CD4-positive, CD25-positive, alpha-beta regulatory T cell (primary cell): Measurements from ENCODE around the gene TFAP2A. TPM values are rescaled to one million over a fixed set of nuclear protein-coding genes. Genes with fewer than 3 reads are reported as not detected.

Source experiments
- ATAC-seq, 2 donors: fragments of 150-1000 bp; cut with Tn5 transposase; one replicate each; pipeline ENCODE4 v1.10.0; 2021; ENCODE audit warnings: low read depth in 2 of 2, moderate number of reproducible peaks in 2 of 2, moderate library complexity in 1 of 2
- DNase-seq, 3 donors: peaks; one replicate each; pipeline versions ENCODE4 v3.0.0 to v3.0.0-alpha.2; 2012 to 2022; ENCODE audit warnings: mixed read lengths in 1 of 3
- H3K27ac ChIP-seq: one replicate; pipeline ENCODE4 v1.7.0; 2013; ENCODE audit warnings: mild to moderate bottlenecking, low read length; ENCODE audit not compliant: insufficient read depth, poor library complexity, severe bottlenecking
- H3K27me3 ChIP-seq: one replicate; pipeline ENCODE4 v1.7.0; 2013; ENCODE audit warnings: low read length; ENCODE audit not compliant: control insufficient read depth, insufficient read depth
- H3K36me3 ChIP-seq: one replicate; pipeline ENCODE4 v1.7.0; 2013; ENCODE audit warnings: mild to moderate bottlenecking, low read length, moderate library complexity; ENCODE audit not compliant: control insufficient read depth, insufficient read depth
- H3K4me1 ChIP-seq: 2 replicates; pipeline ENCODE4 v1.7.0; 2013; ENCODE audit warnings: mild to moderate bottlenecking, low read length; ENCODE audit not compliant: insufficient read depth, control insufficient read depth, poor library complexity, severe bottlenecking
- H3K4me3 ChIP-seq: one replicate; pipeline ENCODE4 v1.7.0; 2013; ENCODE audit warnings: low read depth, mild to moderate bottlenecking, low read length, moderate library complexity
- H3K9me3 ChIP-seq, 2 experiments: 1 replicate in 1 of 2; 2 replicates in 1 of 2; pipeline ENCODE4 v1.7.0; 2013; ENCODE audit warnings: low read length in 2 of 2, mild to moderate bottlenecking in 1 of 2, moderate library complexity in 1 of 2; ENCODE audit not compliant: control insufficient read depth in 2 of 2
- H3K27ac Mint-ChIP-seq, 3 donors: one replicate each; pipeline ENCODE4 v1.8.0; 2020 to 2022; ENCODE audit warnings: mild to moderate bottlenecking in 3 of 3, mixed read lengths in 3 of 3, moderate library complexity in 2 of 3
- H3K27me3 Mint-ChIP-seq: one replicate; pipeline ENCODE4 v1.8.0; 2022; ENCODE audit warnings: mild to moderate bottlenecking, mixed read lengths
- H3K36me3 Mint-ChIP-seq: one replicate; pipeline ENCODE4 v1.8.0; 2020; ENCODE audit warnings: mixed read lengths
- H3K4me1 Mint-ChIP-seq, 4 donors: one replicate each; pipeline ENCODE4 v1.8.0; 2020 to 2022; ENCODE audit warnings: mixed read lengths in 4 of 4, mild to moderate bottlenecking in 1 of 4
- H3K4me3 Mint-ChIP-seq, 4 donors: one replicate each; pipeline ENCODE4 v1.8.0; 2020 to 2022; ENCODE audit warnings: mild to moderate bottlenecking in 4 of 4, mixed read lengths in 4 of 4, moderate library complexity in 3 of 4
- H3K9me3 Mint-ChIP-seq, 7 donors: one replicate each; pipeline ENCODE4 v1.8.0; 2020 to 2022; ENCODE audit warnings: mixed read lengths in 7 of 7, mild to moderate bottlenecking in 3 of 7, moderate library complexity in 2 of 7
- polyA plus RNA-seq, 4 donors: library from polyadenylated mRNA; unstranded; fragments of 300-500 nt; fragmentation: Illumina TruSeq; gene quantifications; one replicate each; pipeline ENCODE4 v1.2.3, GENCODE V29; 2021
- total RNA-seq: library from RNA; stranded (reverse); gene quantifications from one replicate; pipeline ENCODE4 v1.2.3, GENCODE V29; 2022

The TFAP2A gene
- total and polyA plus RNA-seq, 5 donors from 2014 or later, result not detected

DNA sequence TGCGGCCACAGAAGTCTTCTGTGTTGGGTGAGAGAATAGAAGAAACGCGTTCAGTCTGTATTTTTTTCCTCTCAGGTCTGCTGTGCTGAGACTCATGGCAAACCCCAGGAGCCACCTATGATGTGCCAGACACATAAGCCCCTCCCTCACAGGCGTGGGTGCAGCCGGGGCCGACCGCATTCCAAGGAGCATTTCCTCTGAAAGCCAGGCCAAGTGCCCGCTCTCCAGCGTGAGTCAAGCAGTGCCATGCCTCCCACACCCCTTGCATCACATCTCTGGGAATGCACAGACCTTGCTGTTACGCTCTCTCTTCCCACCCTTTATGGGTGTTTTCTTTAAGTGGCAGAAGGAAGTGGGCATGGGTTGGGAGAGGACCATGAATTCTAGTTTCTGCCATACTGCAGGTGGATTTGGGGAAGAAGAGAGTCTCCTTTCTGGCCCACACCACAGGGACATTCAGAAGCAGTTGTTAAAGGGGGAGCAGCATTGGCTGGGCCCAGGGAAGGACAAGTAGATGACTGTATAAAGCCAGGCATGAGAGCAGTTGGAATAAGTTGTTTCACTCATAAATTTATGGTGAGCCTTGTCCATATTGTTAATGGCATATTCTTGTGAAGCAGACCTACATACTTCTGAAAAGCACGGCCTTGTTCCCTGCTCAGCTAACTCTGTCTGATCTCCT lies 37.1 kb upstream of the TFAP2A start:
- H3K9me3 ChIP-seq, result no peaks in the 10 kb centered on the region
- no peaks in the 10 kb centered on the region for H3K4me1 Mint-ChIP-seq

GRCh38 chr6:10451394-10451793 lies 36.5 kb upstream of the TFAP2A start:
- H3K36me3 Mint-ChIP-seq, result no peaks in the 10 kb centered on the region
- no peak for DNase-seq
- peaks cover 7% of the 10 kb centered on the region for H3K27me3 Mint-ChIP-seq
- no peak for ATAC-seq
- H3K4me3 Mint-ChIP-seq, result no peak overlapping the region
- Histone ChIP-seq H3K27ac (no peak overlapping the region), H3K36me3 (no peaks in the 10 kb centered on the region), H3K9me3 (no peaks in the 10 kb centered on the region), H3K4me1 (no peaks in the 10 kb centered on the region), H3K4me3 (no peak overlapping the region), H3K27me3 (no peaks in the 10 kb centered on the region)
- no peak overlapping the region for H3K27ac Mint-ChIP-seq
- no peaks in the 10 kb centered on the region for H3K9me3 Mint-ChIP-seq
- H3K4me1 Mint-ChIP-seq, result no peaks in the 10 kb centered on the region

More for the DNA sequence above, 37.1 kb upstream of the TFAP2A start:
- H3K4me3 ChIP-seq, result no peak overlapping the region
- no peaks in the 10 kb centered on the region for H3K27me3 ChIP-seq
- H3K36me3 ChIP-seq, result no peaks in the 10 kb centered on the region
- no peak overlapping the region for H3K4me3 Mint-ChIP-seq
- DNase-seq (no peak), ATAC-seq (no peak)
- no peaks in the 10 kb centered on the region for H3K36me3 Mint-ChIP-seq
- peaks cover 7% of the 10 kb centered on the region for H3K27me3 Mint-ChIP-seq
- H3K9me3 Mint-ChIP-seq, result no peaks in the 10 kb centered on the region
- no peaks in the 10 kb centered on the region for H3K4me1 ChIP-seq
- no peak overlapping the region for H3K27ac ChIP-seq
- no peak overlapping the region for H3K27ac Mint-ChIP-seq

- no peaks in the 10 kb centered on the region for H3K9me3 Mint-ChIP-seq
Observed at GRCh38 chr6:10449751-10450150, 34.9 kb upstream of the TFAP2A start.

DNA sequence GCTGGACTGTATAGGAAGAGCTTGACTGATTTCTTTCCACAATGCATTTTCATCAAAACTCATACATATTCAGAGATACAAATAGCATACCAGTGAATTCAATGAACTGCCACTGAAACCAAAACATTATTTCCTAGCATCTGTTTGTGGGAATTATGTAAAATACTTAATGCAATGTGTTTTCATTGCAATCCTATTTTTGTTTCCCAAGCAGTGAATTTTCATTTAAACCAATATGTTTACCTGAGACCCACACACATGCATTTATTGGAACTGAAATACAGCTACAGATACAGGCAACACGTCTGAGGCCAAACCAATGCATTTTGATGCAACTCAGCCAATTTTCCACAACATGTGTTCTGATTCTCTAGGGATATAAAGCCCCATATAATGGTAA lies 33.2 kb upstream of the TFAP2A start:
- Mint-ChIP-seq H3K4me3 (no peak overlapping the region), H3K4me1 (no peaks in the 10 kb centered on the region), H3K27ac (no peak overlapping the region), H3K36me3 (no peaks in the 10 kb centered on the region), H3K27me3 (peaks cover 7% of the 10 kb centered on the region), H3K9me3 (no peaks in the 10 kb centered on the region)
- ATAC-seq (no peak), DNase-seq (no peak)
- H3K4me1 ChIP-seq, result no peaks in the 10 kb centered on the region
- no peaks in the 10 kb centered on the region for H3K9me3 ChIP-seq
- H3K27me3 ChIP-seq, result no peaks in the 10 kb centered on the region
- no peak overlapping the region for H3K4me3 ChIP-seq
- H3K36me3 ChIP-seq, result no peaks in the 10 kb centered on the region
- H3K27ac ChIP-seq, result no peak overlapping the region

More at GRCh38 chr6:10449751-10450150, 34.9 kb upstream of the TFAP2A start:
- H3K36me3 Mint-ChIP-seq, result no peaks in the 10 kb centered on the region
- no peaks in the 10 kb centered on the region for H3K9me3 ChIP-seq
- no peak overlapping the region for H3K4me3 Mint-ChIP-seq
- H3K36me3 ChIP-seq, result no peaks in the 10 kb centered on the region
- H3K27ac ChIP-seq, result no peak overlapping the region
- H3K27me3 ChIP-seq, result no peaks in the 10 kb centered on the region
- ATAC-seq, result no peak
- H3K27me3 Mint-ChIP-seq, result peaks cover 7% of the 10 kb centered on the region
- no peak overlapping the region for H3K4me3 ChIP-seq
- no peaks in the 10 kb centered on the region for H3K4me1 Mint-ChIP-seq
- no peak overlapping the region for H3K27ac Mint-ChIP-seq
- no peaks in the 10 kb centered on the region for H3K4me1 ChIP-seq
- DNase-seq, result no peak

- Histone ChIP-seq H3K27ac (no peak overlapping the region), H3K27me3 (no peaks in the 10 kb centered on the region), H3K4me1 (no peaks in the 10 kb centered on the region), H3K9me3 (no peaks in the 10 kb centered on the region), H3K36me3 (no peaks in the 10 kb centered on the region), H3K4me3 (no peak overlapping the region)
- DNase-seq (no peak), ATAC-seq (no peak)
- Mint-ChIP-seq H3K4me1 (no peaks in the 10 kb centered on the region), H3K27me3 (peaks cover 15% of the 10 kb centered on the region), H3K9me3 (peaks cover 0 to 1% (median 0%) of the 10 kb centered on the region in 7 donors), H3K27ac (no peak overlapping the region), H3K4me3 (no peak overlapping the region), H3K36me3 (no peaks in the 10 kb centered on the region)
Observed at GRCh38 chr6:10446548-10446947, 31.7 kb upstream of the TFAP2A start.

DNA sequence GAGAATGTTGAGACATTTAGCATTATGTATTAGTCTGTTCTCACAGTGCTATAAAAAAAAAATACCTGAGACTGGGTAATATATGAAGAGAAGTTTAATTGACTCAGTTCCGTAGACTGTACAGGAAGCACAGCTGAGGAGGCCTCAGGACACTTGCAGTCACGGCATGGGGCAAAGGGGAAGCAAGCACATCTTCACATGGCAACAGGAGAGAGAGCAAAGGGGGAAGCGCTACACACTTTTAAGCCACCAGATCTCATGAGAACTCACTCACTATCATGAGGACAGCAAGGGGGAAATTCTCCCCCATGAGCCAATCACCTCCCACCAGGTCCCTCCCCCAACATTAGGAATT lies 26.8 kb upstream of the TFAP2A start:
- H3K27ac Mint-ChIP-seq, result no peak overlapping the region
- DNase-seq (no peak), ATAC-seq (no peak)
- no peaks in the 10 kb centered on the region for H3K36me3 Mint-ChIP-seq
- Histone ChIP-seq H3K27ac (no peak overlapping the region), H3K4me3 (no peak overlapping the region), H3K9me3 (no peaks in the 10 kb centered on the region), H3K27me3 (no peaks in the 10 kb centered on the region), H3K4me1 (no peaks in the 10 kb centered on the region), H3K36me3 (no peaks in the 10 kb centered on the region)
- H3K4me1 Mint-ChIP-seq, result no peaks in the 10 kb centered on the region
- H3K9me3 Mint-ChIP-seq, result peaks cover 0 to 1% (median 0%) of the 10 kb centered on the region in 7 donors
- H3K27me3 Mint-ChIP-seq, result peaks cover 16% of the 10 kb centered on the region
- H3K4me3 Mint-ChIP-seq, result no peak overlapping the region

DNA sequence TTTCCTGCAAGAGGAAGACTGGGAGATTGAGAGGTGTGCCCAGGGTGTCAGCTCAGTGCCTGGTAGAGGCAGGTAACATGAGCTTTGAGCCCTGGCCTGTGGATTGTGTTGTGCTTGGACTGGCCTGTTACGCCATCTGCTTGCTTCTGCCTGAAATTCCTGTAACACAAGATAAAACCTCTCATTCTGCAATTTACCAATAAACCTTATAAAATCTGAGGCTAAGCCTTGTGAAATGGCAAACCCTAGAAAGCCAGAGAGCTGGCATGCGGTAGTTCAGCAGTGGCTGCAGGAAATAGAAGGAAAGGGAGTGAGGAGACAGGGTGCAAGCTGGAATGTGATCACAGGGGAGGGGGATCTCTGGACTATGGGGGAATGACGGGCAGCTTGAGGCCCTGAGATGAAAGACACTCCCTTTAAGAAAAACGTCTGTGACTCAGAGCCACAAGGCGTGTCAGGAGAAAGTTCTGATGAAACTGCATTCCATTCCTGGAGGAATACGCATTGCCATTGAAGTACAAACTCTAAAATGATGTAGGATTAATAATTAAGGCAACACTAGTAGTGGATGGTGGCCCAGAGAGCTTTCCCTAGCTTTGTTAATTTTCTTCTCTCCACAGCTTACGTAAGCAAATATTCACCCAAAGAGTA lies 26.3 kb upstream of the TFAP2A start:
- Mint-ChIP-seq H3K9me3 (peaks cover 0 to 1% (median 0%) of the 10 kb centered on the region in 7 donors), H3K27ac (no peak overlapping the region), H3K4me1 (no peaks in the 10 kb centered on the region), H3K4me3 (no peak overlapping the region), H3K36me3 (no peaks in the 10 kb centered on the region), H3K27me3 (peaks cover 16% of the 10 kb centered on the region)
- ATAC-seq, result no peak
- H3K9me3 ChIP-seq, result no peaks in the 10 kb centered on the region
- DNase-seq, result no peak
- no peaks in the 10 kb centered on the region for H3K27me3 ChIP-seq
- no peak overlapping the region for H3K27ac ChIP-seq
- no peaks in the 10 kb centered on the region for H3K4me1 ChIP-seq
- no peaks in the 10 kb centered on the region for H3K36me3 ChIP-seq
- H3K4me3 ChIP-seq, result no peak overlapping the region

GRCh38 chr6:10437891-10438290 lies 23.0 kb upstream of the TFAP2A start:
- Mint-ChIP-seq H3K27ac (no peak overlapping the region), H3K27me3 (peaks cover 19% of the 10 kb centered on the region), H3K36me3 (no peaks in the 10 kb centered on the region), H3K4me3 (no peak overlapping the region), H3K9me3 (peaks cover 0 to 1% (median 0%) of the 10 kb centered on the region in 7 donors), H3K4me1 (peaks cover 0 to 6% (median 3%) of the 10 kb centered on the region in 4 donors)
- no peak overlapping the region for H3K4me3 ChIP-seq
- no peak overlapping the region for H3K27ac ChIP-seq
- peaks cover 3% of the 10 kb centered on the region for H3K4me1 ChIP-seq
- DNase-seq (no peak), ATAC-seq (no peak)
- H3K9me3 ChIP-seq, result no peaks in the 10 kb centered on the region
- peaks cover 2% of the 10 kb centered on the region for H3K27me3 ChIP-seq
- H3K36me3 ChIP-seq, result no peaks in the 10 kb centered on the region
